HCT116 (cell line): ENCODE measurements around the gene ATOH8. TPM values are rescaled to one million over a fixed set of nuclear protein-coding genes. Genes with fewer than 3 reads are reported as not detected.

Source experiments
- ATAC-seq: fragments of 200-7000 bp; cut with Tn5 transposase; 2 replicates; pipeline ENCODE4 v1.9.1; 2020; ENCODE audit warnings: mild to moderate bottlenecking, moderate library complexity
- BruUV-seq: library from RNA; stranded (reverse); fragments of 400-500 nt; replicated peaks from 2 replicates; lab custom pipeline; 2021; lab: Mats Ljungman, UMichigan
- CTCF ChIA-PET: fragments of 300-600 bp; sonication (Branson Sonifier 250); formaldehyde crosslinking; loops from one replicate; lab custom pipeline; 2021; ENCODE audit warnings: antibody characterized with exemption; lab: Charles Lee
- POLR2A ChIA-PET: fragments of 300-600, 350-600 bp; sonication (Branson Sonifier 250); formaldehyde crosslinking; loops from one replicate; lab custom pipeline; 2021; ENCODE audit warnings: antibody characterized with exemption; lab: Charles Lee
- RAD21 ChIA-PET, 2 experiments: fragments of 300-600 bp; sonication (Branson Sonifier 250); formaldehyde crosslinking; loops; one replicate each; lab custom pipeline; 2023; ENCODE audit warnings: low total read pairs in 2 of 2; ENCODE audit not compliant: uncharacterized antibody in 2 of 2, unreplicated experiment in 2 of 2, low non-redundant PET in 1 of 2; lab: Charles Lee
- DNase-seq: peaks from one replicate; pipeline ENCODE4 v3.0.0-alpha.2; 2010; ENCODE audit warnings: low read depth, low spot score
- H2AFZ ChIP-seq: fragments of 200-600 bp; shearing (Covaris generic), sonication (generic); 2 replicates; pipeline ENCODE4 v1.6.1; 2017; ENCODE audit warnings: low read depth, mixed run types, mixed read lengths, antibody characterized with exemption, low read length; ENCODE audit not compliant: poor library complexity, severe bottlenecking
- H3K27ac ChIP-seq: 2 replicates; pipeline ENCODE4 v1.5.1; 2012; ENCODE audit warnings: low read depth, low read length
- H3K27me3 ChIP-seq: fragments of 200-600 bp; sonication (generic); 2 replicates; pipeline ENCODE4 v1.6.1; 2016; ENCODE audit warnings: mixed run types, low read length, mixed read lengths; ENCODE audit not compliant: insufficient read depth
- H3K36me3 ChIP-seq, 2 experiments: fragments of 200-500 bp in 1 of 2; fragments of 200-600 bp in 1 of 2; sonication (Bioruptor generic) in 1 of 2; sonication (generic) in 1 of 2; 2 replicates each; pipeline versions ENCODE4 v1.5.1 to v1.6.1; 2014 to 2016; ENCODE audit warnings: low read length in 2 of 2, inconsistent platforms in 1 of 2, mixed read lengths in 1 of 2, mixed run types in 1 of 2; ENCODE audit not compliant: insufficient read depth in 2 of 2, control insufficient read depth in 1 of 2
- H3K4me1 ChIP-seq, 2 experiments: fragments of 200-600 bp in 1 of 2; sonication (generic) in 1 of 2; 2 replicates each; pipeline versions ENCODE4 v1.5.1 to v1.6.1; 2012 to 2017; ENCODE audit warnings: low read length in 2 of 2, inconsistent platforms in 1 of 2, mild to moderate bottlenecking in 1 of 2, mixed read lengths in 1 of 2, mixed run types in 1 of 2, moderate library complexity in 1 of 2; ENCODE audit not compliant: insufficient read depth in 2 of 2, control insufficient read depth in 1 of 2
- H3K4me2 ChIP-seq: fragments of 200-600 bp; sonication (generic); 2 replicates; pipeline ENCODE4 v1.6.1; 2017; ENCODE audit warnings: mixed run types, low read length, mixed read lengths
- H3K4me3 ChIP-seq, 2 experiments: fragments of 200-600 bp in 1 of 2; sonication (generic) in 1 of 2; replicated peaks in 1 of 2; 2 replicates each; pipeline ENCODE4 v1.5.1; 2011 to 2016; ENCODE audit warnings: low read length in 2 of 2, control low read depth in 1 of 2, low read depth in 1 of 2, mild to moderate bottlenecking in 1 of 2, mixed read lengths in 1 of 2, mixed run types in 1 of 2
- H3K79me2 ChIP-seq: fragments of 200-600 bp; sonication (generic); 2 replicates; pipeline ENCODE4 v1.6.1; 2017; ENCODE audit warnings: mild to moderate bottlenecking, mixed run types, low read length, moderate library complexity, mixed read lengths; ENCODE audit not compliant: insufficient read depth
- H3K9ac ChIP-seq: fragments of 200-600 bp; sonication (generic); 2 replicates; pipeline ENCODE4 v1.6.1; 2016; ENCODE audit warnings: low read length, mixed read lengths
- H3K9me2 ChIP-seq: fragments of 200-600 bp; sonication (generic), shearing (Covaris generic); 2 replicates; pipeline ENCODE4 v1.6.1; 2017; ENCODE audit warnings: mixed run types, mild to moderate bottlenecking, moderate library complexity; ENCODE audit not compliant: insufficient read depth
- H3K9me3 ChIP-seq, 2 experiments: fragments of 200-500 bp in 1 of 2; fragments of 200-600 bp in 1 of 2; sonication (Bioruptor generic) in 1 of 2; sonication (generic) in 1 of 2; 2 replicates each; pipeline ENCODE4 v1.6.1; 2014 to 2017; ENCODE audit warnings: low read length in 2 of 2, mixed read lengths in 2 of 2, inconsistent platforms in 1 of 2, low read depth in 1 of 2, mild to moderate bottlenecking in 1 of 2, mixed run types in 1 of 2, moderate library complexity in 1 of 2; ENCODE audit not compliant: control insufficient read depth in 1 of 2, insufficient read depth in 1 of 2
- H4K20me1 ChIP-seq: fragments of 200-600 bp; sonication (generic), shearing (Covaris generic); 2 replicates; pipeline ENCODE4 v1.6.1; 2017; ENCODE audit warnings: mixed run types, mild to moderate bottlenecking, moderate library complexity; ENCODE audit not compliant: insufficient read depth
- EGR1 ChIP-seq: IDR thresholded peaks from 2 replicates; pipeline ENCODE4 v1.6.1; 2012; ENCODE audit warnings: low read depth
- EZH2 ChIP-seq: fragments of 200-600 bp; sonication (generic); IDR thresholded peaks from 2 replicates; pipeline ENCODE4 v1.6.1; 2017; ENCODE audit warnings: antibody characterized with exemption, mixed run types
- EZH2phosphoT487 ChIP-seq: fragments of 200-600 bp; IDR thresholded peaks from 2 replicates; pipeline ENCODE4 v1.6.1; 2018; ENCODE audit warnings: antibody characterized with exemption, borderline replicate concordance
- FOSL1 ChIP-seq: IDR thresholded peaks from 2 replicates; pipeline ENCODE4 v1.6.1; 2012; ENCODE audit warnings: low read depth
- MAX ChIP-seq: IDR thresholded peaks from 2 replicates; pipeline ENCODE4 v1.6.1; 2012
- SP1 ChIP-seq: IDR thresholded peaks from 2 replicates; pipeline ENCODE4 v1.6.1; 2012; ENCODE audit warnings: low read depth
- TCF7L2 ChIP-seq: IDR thresholded peaks from 2 replicates; pipeline ENCODE4 v1.7.0; 2011; ENCODE audit warnings: borderline replicate concordance, inconsistent platforms; ENCODE audit not compliant: insufficient read depth, insufficient read length; ENCODE audit errors: extremely low read depth
- intact Hi-C: fragments of 100-400 bp; cut with micrococcal nuclease; formaldehyde crosslinking; loops from 2 replicates; pipeline ENCODE4 v1.10.0; 2022
- total RNA-seq: library from RNA; stranded (reverse); gene quantifications from one replicate; pipeline ENCODE4 v1.2.1, GENCODE V29; 2021; ENCODE audit not compliant: unreplicated experiment
- TF ChIP-seq, protein P1 (sequence below): IDR thresholded peaks from 2 replicates; pipeline ENCODE4 v1.6.1; 2011; ENCODE audit warnings: mild to moderate bottlenecking, low read length, moderate library complexity; ENCODE audit not compliant: insufficient replicate concordance; ENCODE audit errors: extremely low read depth
- TF ChIP-seq, protein P2 (sequence below), 3 experiments: fragments of 200-600 bp in 1 of 3; sonication (generic) in 1 of 3; IDR thresholded peaks in 2 of 3; conservative IDR thresholded peaks in 1 of 3; 2 replicates each; pipeline ENCODE4 v1.5.1; 2012 to 2017; ENCODE audit warnings: low read depth in 2 of 3, low read length in 2 of 3, antibody characterized with exemption in 1 of 3, borderline replicate concordance in 1 of 3, control low read depth in 1 of 3, mild to moderate bottlenecking in 1 of 3, mixed read lengths in 1 of 3, mixed run types in 1 of 3, moderate library complexity in 1 of 3; ENCODE audit not compliant: insufficient read depth in 1 of 3
- TF ChIP-seq, protein P3 (sequence below): IDR thresholded peaks from 2 replicates; pipeline ENCODE4 v1.6.1; 2012; ENCODE audit warnings: low read depth

The ATOH8 gene
- total RNA-seq, 1 experiment from 2014 or later, result 0.74 TPM

GRCh38 chr2:85723707-85724360 is 30.0 kb upstream of the ATOH8 start:
- BruUV-seq, result no TSS peak
- ChIA-PET CTCF (interaction anchor here (0.8 to 1.2 kb wide), 4 partner anchors 16 to 90 kb away, joined by 3 to 5 read pairs (median 4); no protein-coding TSS in a partner anchor), RAD21 (no interaction called here), POLR2A (no interaction called here)
- Histone ChIP-seq H3K36me3 (no peaks in the 10 kb centered on the region), H2AFZ (no peak overlapping the region), H3K27ac (no peak overlapping the region), H3K4me2 (no peak overlapping the region), H3K27me3 (0 out of 2 replicates have a peak, but pooled peaks cover 3% of the 10 kb centered on the region), H3K9ac (no peak overlapping the region), H3K4me1 (peaks cover 2 to 3% of the 10 kb centered on the region in 2 experiments; a peak in 1 of 4 replicates), H3K79me2 (no peaks in the 10 kb centered on the region), H4K20me1 (no peaks in the 10 kb centered on the region), H3K4me3 (no peak overlapping the region), H3K9me2 (no peaks in the 10 kb centered on the region), H3K9me3 (no peaks in the 10 kb centered on the region)
- DNase-seq (no peak), ATAC-seq (no peak)
- intact Hi-C loops, result loop anchor here (10.0 kb wide), 1 partner anchor 361 kb away; no protein-coding TSS in a partner anchor
- TF ChIP-seq EZH2phosphoT487 (no peak), SP1 (no peak), FOSL1 (no peak), EZH2 (no peak), TCF7L2 (no peak), EGR1 (no peak), MAX (no peak)
- TF ChIP-seq, protein P1, sequence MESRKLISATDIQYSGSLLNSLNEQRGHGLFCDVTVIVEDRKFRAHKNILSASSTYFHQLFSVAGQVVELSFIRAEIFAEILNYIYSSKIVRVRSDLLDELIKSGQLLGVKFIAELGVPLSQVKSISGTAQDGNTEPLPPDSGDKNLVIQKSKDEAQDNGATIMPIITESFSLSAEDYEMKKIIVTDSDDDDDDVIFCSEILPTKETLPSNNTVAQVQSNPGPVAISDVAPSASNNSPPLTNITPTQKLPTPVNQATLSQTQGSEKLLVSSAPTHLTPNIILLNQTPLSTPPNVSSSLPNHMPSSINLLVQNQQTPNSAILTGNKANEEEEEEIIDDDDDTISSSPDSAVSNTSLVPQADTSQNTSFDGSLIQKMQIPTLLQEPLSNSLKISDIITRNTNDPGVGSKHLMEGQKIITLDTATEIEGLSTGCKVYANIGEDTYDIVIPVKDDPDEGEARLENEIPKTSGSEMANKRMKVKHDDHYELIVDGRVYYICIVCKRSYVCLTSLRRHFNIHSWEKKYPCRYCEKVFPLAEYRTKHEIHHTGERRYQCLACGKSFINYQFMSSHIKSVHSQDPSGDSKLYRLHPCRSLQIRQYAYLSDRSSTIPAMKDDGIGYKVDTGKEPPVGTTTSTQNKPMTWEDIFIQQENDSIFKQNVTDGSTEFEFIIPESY, result no peak
- TF ChIP-seq, protein P2, sequence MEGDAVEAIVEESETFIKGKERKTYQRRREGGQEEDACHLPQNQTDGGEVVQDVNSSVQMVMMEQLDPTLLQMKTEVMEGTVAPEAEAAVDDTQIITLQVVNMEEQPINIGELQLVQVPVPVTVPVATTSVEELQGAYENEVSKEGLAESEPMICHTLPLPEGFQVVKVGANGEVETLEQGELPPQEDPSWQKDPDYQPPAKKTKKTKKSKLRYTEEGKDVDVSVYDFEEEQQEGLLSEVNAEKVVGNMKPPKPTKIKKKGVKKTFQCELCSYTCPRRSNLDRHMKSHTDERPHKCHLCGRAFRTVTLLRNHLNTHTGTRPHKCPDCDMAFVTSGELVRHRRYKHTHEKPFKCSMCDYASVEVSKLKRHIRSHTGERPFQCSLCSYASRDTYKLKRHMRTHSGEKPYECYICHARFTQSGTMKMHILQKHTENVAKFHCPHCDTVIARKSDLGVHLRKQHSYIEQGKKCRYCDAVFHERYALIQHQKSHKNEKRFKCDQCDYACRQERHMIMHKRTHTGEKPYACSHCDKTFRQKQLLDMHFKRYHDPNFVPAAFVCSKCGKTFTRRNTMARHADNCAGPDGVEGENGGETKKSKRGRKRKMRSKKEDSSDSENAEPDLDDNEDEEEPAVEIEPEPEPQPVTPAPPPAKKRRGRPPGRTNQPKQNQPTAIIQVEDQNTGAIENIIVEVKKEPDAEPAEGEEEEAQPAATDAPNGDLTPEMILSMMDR (IDR thresholded peaks at IDR 0.05 in 2 of 3, conservative IDR thresholded peaks at IDR 0.05 in 1 of 3; ENCODE audit: borderline replicate concordance in 1 of 3, insufficient read depth in 1 of 3, low read depth in 2 of 3, low read length in 2 of 3), result no peak
- TF ChIP-seq, protein P3, sequence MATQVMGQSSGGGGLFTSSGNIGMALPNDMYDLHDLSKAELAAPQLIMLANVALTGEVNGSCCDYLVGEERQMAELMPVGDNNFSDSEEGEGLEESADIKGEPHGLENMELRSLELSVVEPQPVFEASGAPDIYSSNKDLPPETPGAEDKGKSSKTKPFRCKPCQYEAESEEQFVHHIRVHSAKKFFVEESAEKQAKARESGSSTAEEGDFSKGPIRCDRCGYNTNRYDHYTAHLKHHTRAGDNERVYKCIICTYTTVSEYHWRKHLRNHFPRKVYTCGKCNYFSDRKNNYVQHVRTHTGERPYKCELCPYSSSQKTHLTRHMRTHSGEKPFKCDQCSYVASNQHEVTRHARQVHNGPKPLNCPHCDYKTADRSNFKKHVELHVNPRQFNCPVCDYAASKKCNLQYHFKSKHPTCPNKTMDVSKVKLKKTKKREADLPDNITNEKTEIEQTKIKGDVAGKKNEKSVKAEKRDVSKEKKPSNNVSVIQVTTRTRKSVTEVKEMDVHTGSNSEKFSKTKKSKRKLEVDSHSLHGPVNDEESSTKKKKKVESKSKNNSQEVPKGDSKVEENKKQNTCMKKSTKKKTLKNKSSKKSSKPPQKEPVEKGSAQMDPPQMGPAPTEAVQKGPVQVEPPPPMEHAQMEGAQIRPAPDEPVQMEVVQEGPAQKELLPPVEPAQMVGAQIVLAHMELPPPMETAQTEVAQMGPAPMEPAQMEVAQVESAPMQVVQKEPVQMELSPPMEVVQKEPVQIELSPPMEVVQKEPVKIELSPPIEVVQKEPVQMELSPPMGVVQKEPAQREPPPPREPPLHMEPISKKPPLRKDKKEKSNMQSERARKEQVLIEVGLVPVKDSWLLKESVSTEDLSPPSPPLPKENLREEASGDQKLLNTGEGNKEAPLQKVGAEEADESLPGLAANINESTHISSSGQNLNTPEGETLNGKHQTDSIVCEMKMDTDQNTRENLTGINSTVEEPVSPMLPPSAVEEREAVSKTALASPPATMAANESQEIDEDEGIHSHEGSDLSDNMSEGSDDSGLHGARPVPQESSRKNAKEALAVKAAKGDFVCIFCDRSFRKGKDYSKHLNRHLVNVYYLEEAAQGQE, result no peak
